GM12878 (cell line): ENCODE measurements around the gene PERCC1. TPM values are rescaled to one million over a fixed set of nuclear protein-coding genes. Genes with fewer than 3 reads are reported as not detected.

Experiments
- ATAC-seq: fragments of 200-7000 bp; cut with Tn5 transposase; 3 replicates; pipeline ENCODE4 v1.9.1; 2020; ENCODE audit warnings: mild to moderate bottlenecking, moderate library complexity
- BruUV-seq: library from RNA; stranded (reverse); fragments of 400-500 nt; replicated peaks from 2 replicates; lab custom pipeline; 2021; lab: Mats Ljungman, UMichigan
- CTCF ChIA-PET: fragments of 300-600 bp; sonication (Branson Sonifier 250); formaldehyde crosslinking; extraction: SDS; loops from one replicate; lab custom pipeline; 2021; ENCODE audit warnings: inconsistent platforms; lab: Yijun Ruan, JAX
- POLR2A ChIA-PET: fragments of 350-600 bp; formaldehyde crosslinking; extraction: SDS; loops from one replicate; lab custom pipeline; 2021; ENCODE audit warnings: inconsistent platforms; lab: Charles Lee
- RAD21 ChIA-PET: fragments of 300-600 bp; sonication (Branson Sonifier 250); formaldehyde crosslinking; loops from one replicate; lab custom pipeline; 2023; ENCODE audit warnings: antibody characterized with exemption; ENCODE audit not compliant: unreplicated experiment; lab: Charles Lee
- SMC1A ChIA-PET: fragments of 300-600 bp; sonication (Branson Sonifier 250); formaldehyde crosslinking; loops from one replicate; lab custom pipeline; 2023; ENCODE audit not compliant: unreplicated experiment, uncharacterized antibody; lab: Charles Lee
- DNase-seq: peaks from one replicate; pipeline ENCODE4 v3.0.0-alpha.2; 2011; ENCODE audit warnings: low read depth, low spot score
- FAIRE-seq: peaks from 3 replicates; lab custom pipeline; 2011; peaks lifted over from hg19 to GRCh38; lab: Jason Lieb, UNC
- H2AFZ ChIP-seq: 2 replicates; pipeline ENCODE4 v1.6.0; 2011; ENCODE audit warnings: low read depth, low read length, control low read depth; ENCODE audit not compliant: control insufficient read depth
- H3K27ac ChIP-seq: 2 replicates; pipeline ENCODE4 v1.5.1; 2011; ENCODE audit warnings: control low read depth; ENCODE audit not compliant: control insufficient read depth, insufficient read depth
- H3K27me3 ChIP-seq, 2 experiments: replicated peaks in 1 of 2; 2 replicates each; pipeline versions ENCODE4 v1.6.0 to v1.6.1; 2011; ENCODE audit warnings: low read length in 1 of 2; ENCODE audit not compliant: control insufficient read depth in 2 of 2, insufficient read depth in 2 of 2
- H3K36me3 ChIP-seq, 2 experiments: 2 replicates each; pipeline ENCODE4 v1.5.1; 2011; ENCODE audit warnings: low read length in 1 of 2; ENCODE audit not compliant: control insufficient read depth in 2 of 2, insufficient read depth in 2 of 2
- H3K4me1 ChIP-seq: 2 replicates; pipeline ENCODE4 v1.6.1; 2011; ENCODE audit warnings: mild to moderate bottlenecking, low read length, moderate library complexity, mixed read lengths; ENCODE audit not compliant: control insufficient read depth, insufficient read depth
- H3K4me2 ChIP-seq: 2 replicates; pipeline ENCODE4 v1.6.0; 2011; ENCODE audit warnings: control low read depth; ENCODE audit not compliant: control insufficient read depth, insufficient read depth
- H3K4me3 ChIP-seq: fragments of 200-600 bp; sonication (generic); 2 replicates; pipeline ENCODE4 v1.5.1; 2016
- H3K79me2 ChIP-seq: 2 replicates; pipeline ENCODE4 v1.6.0; 2011; ENCODE audit warnings: low read length; ENCODE audit not compliant: control insufficient read depth, insufficient read depth
- H3K9ac ChIP-seq: 2 replicates; pipeline ENCODE4 v1.8.0; 2011; ENCODE audit warnings: low read length, control low read depth, mixed read lengths; ENCODE audit not compliant: control insufficient read depth, insufficient read depth
- H3K9me3 ChIP-seq: replicated peaks from 3 replicates; pipeline ENCODE4 v1.5.1; 2011; ENCODE audit warnings: mild to moderate bottlenecking, low read length; ENCODE audit not compliant: control insufficient read depth, insufficient read depth
- H4K20me1 ChIP-seq: 2 replicates; pipeline ENCODE4 v1.6.0; 2011; ENCODE audit not compliant: control insufficient read depth, insufficient read depth
- BCL11A ChIP-seq: IDR thresholded peaks from 2 replicates; pipeline ENCODE4 v1.6.1; 2011; ENCODE audit warnings: low read depth, low read length
- BHLHE40 ChIP-seq, 2 experiments: fragments of 450-650 bp in 1 of 2; IDR thresholded peaks; 2 replicates each; pipeline ENCODE4 v1.6.1; 2011 to 2017; ENCODE audit warnings: low read depth in 2 of 2, borderline replicate concordance in 1 of 2, improper control_type of control experiment in 1 of 2, low read length in 1 of 2, mild to moderate bottlenecking in 1 of 2
- MEF2A ChIP-seq: IDR thresholded peaks from 2 replicates; pipeline ENCODE4 v1.6.1; 2011; ENCODE audit warnings: low read depth, mild to moderate bottlenecking, low read length, moderate library complexity; ENCODE audit not compliant: insufficient read depth
- POLR2A ChIP-seq: IDR thresholded peaks from 2 replicates; pipeline ENCODE4 v1.6.1; 2011; ENCODE audit warnings: low read depth, mild to moderate bottlenecking, low read length
- SRF ChIP-seq, 2 experiments: IDR thresholded peaks; 2 replicates each; pipeline ENCODE4 v1.6.1; 2011; ENCODE audit warnings: low read depth in 2 of 2, low read length in 2 of 2, mild to moderate bottlenecking in 1 of 2, moderate library complexity in 1 of 2
- TARDBP ChIP-seq: IDR thresholded peaks from 2 replicates; pipeline ENCODE4 v1.6.1; 2016; ENCODE audit warnings: borderline replicate concordance
- TCF7 ChIP-seq: IDR thresholded peaks from 2 replicates; pipeline ENCODE4 v1.6.1; 2014; ENCODE audit warnings: antibody characterized with exemption, borderline replicate concordance
- WGBS: methylation state at CpG from one replicate; pipeline ENCODE4 v1.1.6; 2016; ENCODE audit warnings: low lambda C conversion rate; ENCODE audit not compliant: insufficient replicate concordance, insufficient coverage; ENCODE audit errors: missing lambda C conversion rate; 5-methylcytosine and 5-hydroxymethylcytosine counted together
- in situ Hi-C: fragments of 300-500 bp; cut with MboI; formaldehyde crosslinking; loops from 9 replicates; pipeline ENCODE4 v1.14.3; 2018; ENCODE audit warnings: mixed read lengths
- intact Hi-C: fragments of 100-400 bp; cut with micrococcal nuclease; formaldehyde crosslinking; loops from one replicate; pipeline ENCODE4 v1.14.2; 2022; ENCODE audit not compliant: unreplicated experiment
- polyA plus RNA-seq, 11 experiments: library from polyadenylated mRNA; depleted of rRNA in 4 of 11; unstranded in 6 of 11; stranded (reverse) in 5 of 11; fragments of >200 nt; fragmentation: Nextera tagmentation in 4 of 11; fragmentation: Illumina TruSeq in 1 of 11; extraction: Ambion mirVana in 4 of 11; extraction: Trizol in 1 of 11; gene quantifications; 1 replicate in 1 of 11; 2 replicates in 10 of 11; pipeline versions ENCODE4 v1.2.1 to v1.2.3, GENCODE V29; 2011 to 2016; ENCODE audit warnings: inconsistent platforms in 2 of 11, missing spikeins in 2 of 11, low read depth in 1 of 11
- total RNA-seq, 4 experiments: library from RNA; depleted of rRNA in 3 of 4; stranded (reverse); fragments of >200 nt in 3 of 4; fragmentation: Illumina TruSeq in 1 of 4; extraction: Trizol in 1 of 4; gene quantifications; 2 replicates each; pipeline versions ENCODE4 v1.2.1 to v1.2.3, GENCODE V29; 2013 to 2021
- TF ChIP-seq, protein P1 (sequence below): fragments of 450-650 bp; IDR thresholded peaks from 2 replicates; pipeline ENCODE4 v1.6.1; 2017; ENCODE audit warnings: mild to moderate bottlenecking, low read depth, inconsistent platforms; ENCODE audit not compliant: poor library complexity, severe bottlenecking

Gene PERCC1
- total and polyA plus RNA-seq, 10 of the 15 experiments (the other 5 are each of a cell fraction or from before 2014, with no cell fraction given) = not detected

DNA sequence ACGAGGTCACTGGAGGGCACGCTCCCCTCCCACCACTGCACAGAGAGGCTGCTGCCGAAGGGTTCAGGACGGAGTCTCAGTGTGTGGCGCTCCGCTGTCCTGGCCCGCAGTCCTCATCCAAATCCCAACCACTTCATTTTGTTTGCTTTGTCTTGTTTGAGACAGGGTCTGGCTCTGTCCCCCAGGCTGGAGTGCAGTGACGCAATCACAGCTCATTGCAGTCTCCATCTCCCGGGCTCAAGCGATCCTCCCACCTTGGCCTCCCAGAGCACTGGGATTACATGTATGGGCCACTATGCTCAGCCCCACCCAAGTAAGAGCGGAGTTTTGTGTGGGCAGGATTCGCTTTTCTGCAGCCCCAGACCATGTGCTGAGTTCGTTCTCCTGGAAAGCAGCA lies 29.1 kb upstream of the PERCC1 start:
- WGBS = 87% methylated on average over 13 of the region's 13 CpGs
- intact Hi-C loops = no loop called here
- Histone ChIP-seq H3K4me1 (no peaks in the 10 kb centered on the region), H3K9ac (no peak overlapping the region), H3K4me3 (no peak overlapping the region), H3K4me2 (no peak overlapping the region), H4K20me1 (no peaks in the 10 kb centered on the region), H3K36me3 (no peaks in the 10 kb centered on the region; a peak in 2 of 4 replicates)
- RAD21 ChIA-PET = no interaction called here
- SMC1A ChIA-PET = no interaction called here
- POLR2A ChIA-PET = no interaction called here
- ATAC-seq = no peak
- in situ Hi-C loops = no loop called here
- no peak for TF ChIP-seq BHLHE40 (IDR thresholded peaks at IDR 0.05; ENCODE audit: borderline replicate concordance in 1 of 2, low read depth in 2 of 2, low read length in 1 of 2)
- no peak for TF ChIP-seq SRF (IDR thresholded peaks at IDR 0.05; ENCODE audit: low read depth in 2 of 2, low read length in 2 of 2)
- TF ChIP-seq MEF2A = no peak
- TF ChIP-seq TARDBP = no peak
- TF ChIP-seq TCF7 = no peak
- TF ChIP-seq, all 136 proteins: peak for 0
- FAIRE-seq = no peak
- Histone ChIP-seq H3K27ac (no peak overlapping the region), H2AFZ (no peak overlapping the region), H3K9me3 (no peaks in the 10 kb centered on the region), H3K79me2 (no peaks in the 10 kb centered on the region), H3K27me3 (no peaks in the 10 kb centered on the region)
- DNase-seq = no peak
- BruUV-seq = TSS peak; percentile 30
- CTCF ChIA-PET = interaction anchor here (0.9 kb wide), 1 partner anchor 38 kb away, joined by 6 read pairs; no protein-coding TSS in a partner anchor

DNA sequence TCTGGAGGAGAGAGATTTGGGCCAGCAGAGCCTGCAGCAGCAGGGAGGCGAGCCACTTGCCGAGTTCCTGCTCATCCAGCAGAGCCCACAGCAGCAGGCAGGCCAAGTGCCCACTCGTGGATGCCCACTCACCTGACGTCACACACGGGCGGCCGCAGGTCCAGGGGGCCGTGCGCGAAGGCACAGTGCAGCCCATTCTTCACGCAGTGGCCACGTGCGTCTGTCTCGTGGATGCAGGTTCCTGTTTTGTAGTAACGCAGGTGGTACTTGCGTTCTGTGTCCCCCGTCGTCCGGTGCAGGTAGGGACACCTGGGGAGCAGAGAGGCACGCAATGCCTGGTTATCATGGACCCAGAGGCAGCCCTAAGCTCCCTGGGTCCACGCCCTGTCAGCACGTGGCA lies 27.8 kb upstream of the PERCC1 start:
- H3K27ac ChIP-seq = no peak overlapping the region
- no peak for ATAC-seq
- intact Hi-C loops = no loop called here
- TF ChIP-seq, protein P1, sequence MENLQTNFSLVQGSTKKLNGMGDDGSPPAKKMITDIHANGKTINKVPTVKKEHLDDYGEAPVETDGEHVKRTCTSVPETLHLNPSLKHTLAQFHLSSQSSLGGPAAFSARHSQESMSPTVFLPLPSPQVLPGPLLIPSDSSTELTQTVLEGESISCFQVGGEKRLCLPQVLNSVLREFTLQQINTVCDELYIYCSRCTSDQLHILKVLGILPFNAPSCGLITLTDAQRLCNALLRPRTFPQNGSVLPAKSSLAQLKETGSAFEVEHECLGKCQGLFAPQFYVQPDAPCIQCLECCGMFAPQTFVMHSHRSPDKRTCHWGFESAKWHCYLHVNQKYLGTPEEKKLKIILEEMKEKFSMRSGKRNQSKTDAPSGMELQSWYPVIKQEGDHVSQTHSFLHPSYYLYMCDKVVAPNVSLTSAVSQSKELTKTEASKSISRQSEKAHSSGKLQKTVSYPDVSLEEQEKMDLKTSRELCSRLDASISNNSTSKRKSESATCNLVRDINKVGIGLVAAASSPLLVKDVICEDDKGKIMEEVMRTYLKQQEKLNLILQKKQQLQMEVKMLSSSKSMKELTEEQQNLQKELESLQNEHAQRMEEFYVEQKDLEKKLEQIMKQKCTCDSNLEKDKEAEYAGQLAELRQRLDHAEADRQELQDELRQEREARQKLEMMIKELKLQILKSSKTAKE = no peak
- TF ChIP-seq POLR2A (peak; percentile 37; the same call in 1 of the 2 replicates), BCL11A (no peak)
- H4K20me1 ChIP-seq = 0 out of 2 replicates have a peak, but pooled peaks cover 2% of the 10 kb centered on the region
- RAD21 ChIA-PET = no interaction called here
- SMC1A ChIA-PET = no interaction called here
- no peaks in the 10 kb centered on the region; a peak in 2 of 4 replicates for H3K36me3 ChIP-seq
- no peak overlapping the region for H3K9ac ChIP-seq
- no peak overlapping the region for H3K4me3 ChIP-seq
- H3K27me3 ChIP-seq = no peaks in the 10 kb centered on the region
- DNase-seq = no peak
- H3K4me1 ChIP-seq = no peaks in the 10 kb centered on the region; the same call in 1 of the 2 replicates
- POLR2A ChIA-PET = interaction anchor here (0.6 kb wide), 1 partner anchor 105 kb away, joined by 4 read pairs; no protein-coding TSS in a partner anchor
- no peak overlapping the region for H3K4me2 ChIP-seq
- WGBS = 92% methylated on average over 22 of the region's 22 CpGs
- CTCF ChIA-PET = no interaction called here
- H2AFZ ChIP-seq = no peak overlapping the region
- peaks cover 1% of the 10 kb centered on the region; the same call in 1 of the 2 replicates for H3K79me2 ChIP-seq
- H3K9me3 ChIP-seq = no peaks in the 10 kb centered on the region
- no peak for FAIRE-seq
- no TSS peak for BruUV-seq
- in situ Hi-C loops = no loop called here
